Activated gamma-delta T cell treated with Interleukin-2 at 50 U/mL for 16 hours (primary cell): ENCODE results near the gene LOXHD1.

Experiments used
- DNase-seq: peaks from one replicate; pipeline ENCODE4 v3.0.0-alpha.2; 2020

LOXHD1 gene, protein sequence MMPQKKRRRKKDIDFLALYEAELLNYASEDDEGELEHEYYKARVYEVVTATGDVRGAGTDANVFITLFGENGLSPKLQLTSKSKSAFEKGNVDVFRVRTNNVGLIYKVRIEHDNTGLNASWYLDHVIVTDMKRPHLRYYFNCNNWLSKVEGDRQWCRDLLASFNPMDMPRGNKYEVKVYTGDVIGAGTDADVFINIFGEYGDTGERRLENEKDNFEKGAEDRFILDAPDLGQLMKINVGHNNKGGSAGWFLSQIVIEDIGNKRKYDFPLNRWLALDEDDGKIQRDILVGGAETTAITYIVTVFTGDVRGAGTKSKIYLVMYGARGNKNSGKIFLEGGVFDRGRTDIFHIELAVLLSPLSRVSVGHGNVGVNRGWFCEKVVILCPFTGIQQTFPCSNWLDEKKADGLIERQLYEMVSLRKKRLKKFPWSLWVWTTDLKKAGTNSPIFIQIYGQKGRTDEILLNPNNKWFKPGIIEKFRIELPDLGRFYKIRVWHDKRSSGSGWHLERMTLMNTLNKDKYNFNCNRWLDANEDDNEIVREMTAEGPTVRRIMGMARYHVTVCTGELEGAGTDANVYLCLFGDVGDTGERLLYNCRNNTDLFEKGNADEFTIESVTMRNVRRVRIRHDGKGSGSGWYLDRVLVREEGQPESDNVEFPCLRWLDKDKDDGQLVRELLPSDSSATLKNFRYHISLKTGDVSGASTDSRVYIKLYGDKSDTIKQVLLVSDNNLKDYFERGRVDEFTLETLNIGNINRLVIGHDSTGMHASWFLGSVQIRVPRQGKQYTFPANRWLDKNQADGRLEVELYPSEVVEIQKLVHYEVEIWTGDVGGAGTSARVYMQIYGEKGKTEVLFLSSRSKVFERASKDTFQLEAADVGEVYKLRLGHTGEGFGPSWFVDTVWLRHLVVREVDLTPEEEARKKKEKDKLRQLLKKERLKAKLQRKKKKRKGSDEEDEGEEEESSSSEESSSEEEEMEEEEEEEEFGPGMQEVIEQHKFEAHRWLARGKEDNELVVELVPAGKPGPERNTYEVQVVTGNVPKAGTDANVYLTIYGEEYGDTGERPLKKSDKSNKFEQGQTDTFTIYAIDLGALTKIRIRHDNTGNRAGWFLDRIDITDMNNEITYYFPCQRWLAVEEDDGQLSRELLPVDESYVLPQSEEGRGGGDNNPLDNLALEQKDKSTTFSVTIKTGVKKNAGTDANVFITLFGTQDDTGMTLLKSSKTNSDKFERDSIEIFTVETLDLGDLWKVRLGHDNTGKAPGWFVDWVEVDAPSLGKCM (N-terminal part only)

DNA sequence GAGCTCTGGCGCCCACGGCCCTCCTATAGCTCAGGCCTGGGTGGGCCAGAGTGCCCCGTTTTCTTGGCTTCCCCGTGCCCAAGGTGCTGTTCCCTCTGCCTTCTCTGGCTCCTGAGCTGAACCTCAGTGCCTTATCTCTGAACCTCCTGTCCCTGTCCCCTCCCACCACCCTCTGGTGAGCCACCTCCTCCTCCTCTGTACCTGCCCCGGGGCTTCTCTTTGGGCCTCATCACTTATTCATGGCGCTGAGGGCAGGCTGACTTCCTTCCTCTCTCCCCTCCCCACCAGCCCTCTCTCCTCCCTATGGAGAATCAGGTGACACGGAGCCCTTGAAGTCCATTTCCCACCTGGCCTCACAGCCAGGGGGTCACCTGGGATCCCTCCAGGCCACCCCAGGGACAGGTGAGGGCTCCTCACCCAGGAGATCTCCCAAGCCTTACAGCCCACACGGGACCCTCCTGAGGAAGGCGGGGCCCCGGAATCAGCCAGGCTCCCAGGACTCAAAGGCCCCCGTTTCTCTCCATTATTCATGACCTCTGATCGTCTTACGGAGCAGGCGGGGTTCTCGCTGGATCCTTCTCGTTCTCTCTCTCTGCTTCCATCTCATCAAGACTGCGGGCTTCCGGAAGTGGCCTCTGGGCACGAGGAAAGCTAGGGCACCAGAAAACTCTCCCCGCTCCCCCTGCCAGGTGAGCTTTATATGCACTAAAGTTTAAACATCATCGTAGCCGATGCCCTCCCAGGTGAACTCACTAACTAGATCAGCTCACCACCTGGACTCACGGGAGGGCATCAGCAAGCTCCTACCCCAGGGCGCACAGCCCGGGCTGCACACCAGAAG, at the start of gene LOXHD1:
LOXHD1 (minus strand) TSS at position 106 of the 841 bp plus-strand sequence. CDS start 187 bp downstream, outside the sequence.
- DNase-seq = no peak

DNA sequence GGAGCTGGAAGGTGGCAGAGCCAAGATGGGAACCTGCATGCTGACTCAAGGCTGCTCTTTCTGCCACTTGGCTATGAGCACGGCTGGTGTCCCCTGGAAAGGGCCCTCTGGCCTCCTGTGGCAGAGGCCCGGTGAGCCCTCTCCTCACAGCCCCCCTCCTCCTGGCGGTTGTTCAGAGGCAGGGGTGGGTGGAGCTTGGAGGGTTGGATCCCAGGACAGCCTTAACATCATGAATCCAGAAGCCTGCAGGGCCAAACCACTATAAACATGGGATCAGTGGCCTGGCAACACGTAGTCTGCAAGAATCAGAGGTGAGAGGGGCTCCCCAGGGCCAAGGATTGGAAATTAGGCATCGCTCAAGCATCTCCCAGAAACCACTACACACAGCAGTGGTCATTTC, 48.5 kb upstream of the LOXHD1 start:
- DNase-seq = no peak

DNA sequence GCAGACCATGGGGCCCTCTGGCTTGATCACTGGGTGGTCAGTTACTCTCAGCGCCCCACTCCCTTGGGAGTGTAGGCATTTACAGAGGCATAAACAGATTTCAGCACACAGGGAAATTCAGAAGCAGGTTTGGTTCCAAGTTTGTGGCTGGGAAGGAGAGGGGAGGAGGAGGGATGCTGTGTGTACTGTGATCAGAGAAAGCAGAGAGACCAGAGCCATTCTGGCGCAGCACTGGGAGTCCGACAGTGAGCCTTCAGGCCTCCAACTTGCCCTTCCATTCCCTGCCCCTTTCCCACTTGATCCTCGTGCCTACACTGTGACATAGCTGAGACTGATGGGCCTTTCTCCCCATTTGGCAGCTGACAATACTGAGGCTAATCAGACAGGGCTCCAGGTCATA, 47.8 kb upstream of the LOXHD1 start:
- no peak for DNase-seq

DNA sequence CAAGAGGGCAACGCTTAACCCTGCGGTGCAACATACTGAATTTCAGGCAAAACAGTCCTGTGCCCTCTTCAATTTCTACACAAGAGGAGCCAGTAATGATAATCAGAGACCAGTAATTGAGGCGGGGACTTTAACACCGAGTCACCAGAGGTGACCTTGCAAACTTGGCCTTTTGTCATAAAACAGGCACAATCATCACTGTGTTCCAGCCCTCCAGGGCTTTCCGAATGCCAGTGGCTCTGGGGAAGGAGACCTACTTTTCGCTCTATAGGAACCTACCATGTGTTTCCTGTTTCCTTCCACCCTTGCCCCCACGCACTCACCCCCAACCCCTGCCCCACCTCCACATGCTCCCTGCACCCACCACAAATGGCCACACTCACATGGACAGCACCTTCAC, 47.2 kb upstream of the LOXHD1 start:
- no peak for DNase-seq

DNA sequence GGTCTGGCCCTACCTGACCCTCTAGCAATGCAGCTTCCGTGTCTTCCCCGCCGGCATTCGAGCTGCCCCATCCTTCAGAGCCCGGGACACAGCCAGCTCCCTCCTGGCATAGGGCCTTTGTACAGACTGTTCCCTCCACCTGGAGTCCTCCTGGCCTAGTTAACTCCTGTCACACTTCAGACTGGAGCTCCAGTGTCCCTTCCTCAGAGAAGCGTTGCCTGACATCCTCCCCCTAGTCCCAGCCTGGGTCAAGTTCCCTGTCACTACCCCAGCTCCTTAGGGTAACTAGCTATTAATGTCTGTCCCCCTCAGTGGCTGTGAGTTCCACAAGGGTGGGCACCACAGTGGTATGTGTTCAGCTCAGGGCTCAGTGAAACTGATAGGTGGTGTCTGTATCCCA, 45.5 kb upstream of the LOXHD1 start:
- DNase-seq = no peak

DNA sequence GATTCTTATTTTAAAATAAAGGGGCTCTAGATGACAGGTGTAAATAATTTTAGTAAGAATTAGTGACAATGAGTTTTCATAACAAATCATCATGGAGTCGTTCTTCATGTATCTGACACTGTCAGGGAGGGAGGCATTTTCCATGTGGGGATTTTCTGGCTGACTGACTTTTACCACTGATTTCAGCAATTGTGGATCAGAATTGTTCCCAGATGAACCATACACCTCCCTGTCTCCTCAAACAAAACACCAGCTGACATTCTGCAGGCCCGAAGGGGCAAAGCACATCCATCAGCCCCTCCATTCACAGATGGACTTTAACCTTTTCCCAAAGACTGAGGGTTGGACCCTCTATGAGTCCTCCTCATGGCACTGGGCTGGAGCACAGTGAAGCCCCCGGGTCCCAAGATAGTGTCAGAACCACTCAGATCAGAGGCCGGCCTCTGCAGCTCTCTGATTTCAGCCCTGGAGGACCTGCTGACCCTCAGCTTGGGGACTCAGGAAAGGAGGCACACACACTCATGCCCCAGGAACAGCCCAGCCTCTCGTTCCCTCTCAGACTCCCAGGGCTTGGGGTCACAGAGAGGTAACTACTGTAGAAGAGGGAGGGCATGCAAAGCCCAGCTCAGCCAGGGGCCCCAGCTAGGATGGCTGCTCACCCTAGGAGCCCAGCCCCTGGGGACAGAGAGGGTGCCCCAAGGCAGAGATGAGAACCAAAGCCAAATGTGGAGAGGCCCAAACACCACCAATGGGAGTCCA, 43.2 kb upstream of the LOXHD1 start:
- DNase-seq = no peak

DNA sequence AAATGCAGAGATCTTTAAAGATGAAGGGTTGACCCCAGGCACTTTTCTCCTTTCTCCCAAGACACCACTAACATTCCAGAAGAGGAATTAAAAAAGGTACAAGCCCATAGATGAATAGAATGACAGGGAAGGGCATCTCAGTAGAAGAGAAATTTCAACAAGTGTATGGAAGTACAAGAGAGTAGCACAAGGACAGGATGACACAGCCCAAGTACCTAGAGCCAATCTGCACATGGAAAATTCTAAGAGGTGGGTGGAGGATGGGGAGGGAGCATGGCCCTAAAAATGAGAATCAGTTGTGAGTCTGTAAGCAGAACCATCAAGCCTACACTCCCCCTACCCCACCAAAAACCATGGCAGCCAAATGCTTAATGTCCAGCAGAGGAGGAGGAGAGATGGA, 39.7 kb upstream of the LOXHD1 start:
- DNase-seq = no peak

DNA sequence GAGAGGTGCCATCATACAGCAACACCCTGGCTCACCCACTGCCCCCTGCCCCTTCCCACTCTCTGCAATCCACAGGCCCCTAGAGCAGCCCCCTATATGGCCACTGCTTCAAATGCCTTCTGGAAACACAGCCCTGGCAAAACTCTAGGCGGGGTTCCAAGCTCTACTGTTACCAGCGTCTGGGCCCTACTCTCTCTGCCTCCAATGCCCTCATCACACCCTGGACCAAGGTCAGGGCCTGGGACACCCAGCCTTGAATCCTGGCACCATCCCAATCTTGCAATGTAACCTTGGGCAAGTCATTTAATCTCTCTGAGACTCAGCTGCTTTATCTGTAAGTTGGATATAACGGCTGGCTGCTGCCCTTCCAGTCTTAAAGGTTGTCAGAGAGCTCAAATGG, 39.2 kb upstream of the LOXHD1 start:
- DNase-seq = no peak

DNA sequence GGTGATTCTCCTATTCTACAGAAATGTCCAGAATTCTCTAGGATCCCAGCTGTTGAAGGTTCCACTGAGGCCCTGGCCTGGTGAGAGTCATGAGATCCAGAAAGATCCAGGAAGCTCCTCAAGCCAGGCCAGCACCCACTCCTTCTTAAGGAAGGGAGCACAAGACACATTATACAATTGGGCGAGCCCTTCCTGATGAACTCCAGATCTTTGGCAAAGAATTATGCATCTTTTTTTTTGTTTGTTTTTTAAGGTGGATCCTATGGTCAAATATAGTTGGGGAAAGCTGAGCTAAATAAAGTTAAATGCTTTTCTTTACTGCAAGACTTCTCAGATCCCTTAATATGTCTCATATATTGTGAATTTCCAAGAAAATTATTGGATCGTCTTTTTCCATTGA, 37.0 kb upstream of the LOXHD1 start:
- no peak for DNase-seq

DNA sequence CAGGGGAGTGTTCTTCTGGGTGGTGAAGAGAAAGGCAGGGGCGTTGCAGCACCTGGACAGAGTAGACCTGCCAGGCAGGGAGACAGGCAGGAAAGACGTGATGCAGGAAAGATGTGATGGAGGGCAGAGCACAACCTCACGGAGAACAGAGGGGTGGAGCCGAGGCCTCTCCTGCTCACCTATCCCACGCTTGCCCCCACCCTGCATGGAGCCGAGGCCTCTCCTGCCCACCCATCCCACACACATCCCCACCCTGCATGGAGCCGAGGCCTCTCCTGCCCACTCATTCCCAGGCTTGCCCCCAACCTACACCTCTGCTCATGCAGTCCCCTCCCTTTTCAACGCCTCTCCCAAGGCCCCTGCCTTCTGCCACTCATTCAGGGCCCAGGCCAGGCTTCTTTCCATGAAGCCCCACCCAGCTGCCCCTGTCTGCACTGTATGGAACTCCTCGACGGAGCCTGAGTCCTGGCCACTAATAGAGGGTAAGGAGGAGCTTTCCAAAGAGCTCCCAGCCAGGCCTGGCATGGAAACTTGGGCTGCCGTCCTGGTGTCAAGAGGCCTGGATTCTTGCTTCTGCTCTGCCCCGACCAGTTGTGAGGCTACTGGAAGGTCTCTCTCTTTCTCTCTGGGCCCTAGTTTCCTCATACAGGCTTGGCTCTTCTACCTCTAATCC, 32.0 kb upstream of the LOXHD1 start:
- no peak for DNase-seq

DNA sequence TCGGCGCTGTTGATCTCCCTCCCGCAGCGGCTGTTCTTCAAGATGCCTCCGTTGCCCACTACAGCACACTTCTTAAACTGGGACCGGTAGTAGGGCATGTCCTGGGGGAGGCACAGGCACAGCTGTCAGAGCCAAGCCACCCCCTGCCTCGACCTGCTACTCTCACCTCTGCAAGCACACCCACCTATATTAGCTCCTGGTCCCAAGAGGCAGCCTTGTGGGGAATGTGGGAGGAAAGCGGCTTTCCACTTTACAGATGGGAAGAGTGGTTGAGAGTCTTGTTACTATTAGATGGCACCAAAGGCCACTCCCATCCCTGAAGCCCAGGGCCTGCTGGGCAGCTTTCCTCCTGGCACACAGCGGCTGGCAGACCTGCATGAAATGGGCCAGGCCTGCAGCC, 29.2 kb upstream of the LOXHD1 start:
- no peak for DNase-seq

DNA sequence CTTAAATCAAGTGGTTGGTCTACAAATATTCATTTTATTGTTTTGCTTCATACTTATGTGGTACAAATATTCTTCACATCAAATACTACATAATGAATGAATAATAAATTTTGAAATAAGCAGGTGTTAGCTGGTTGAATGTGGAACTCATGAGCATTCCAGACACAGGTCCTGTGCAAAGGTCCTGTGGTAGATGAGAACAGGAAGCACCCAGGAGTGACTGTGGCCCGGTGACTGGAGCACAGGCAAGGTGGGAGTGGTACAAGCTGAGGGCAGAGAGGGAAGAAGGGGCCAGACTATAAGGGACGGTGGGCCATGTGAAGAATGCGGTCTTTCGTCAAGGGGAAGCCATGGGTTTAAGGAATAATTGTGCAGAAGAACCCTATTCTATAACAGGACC, 26.2 kb upstream of the LOXHD1 start:
- no peak for DNase-seq

DNA sequence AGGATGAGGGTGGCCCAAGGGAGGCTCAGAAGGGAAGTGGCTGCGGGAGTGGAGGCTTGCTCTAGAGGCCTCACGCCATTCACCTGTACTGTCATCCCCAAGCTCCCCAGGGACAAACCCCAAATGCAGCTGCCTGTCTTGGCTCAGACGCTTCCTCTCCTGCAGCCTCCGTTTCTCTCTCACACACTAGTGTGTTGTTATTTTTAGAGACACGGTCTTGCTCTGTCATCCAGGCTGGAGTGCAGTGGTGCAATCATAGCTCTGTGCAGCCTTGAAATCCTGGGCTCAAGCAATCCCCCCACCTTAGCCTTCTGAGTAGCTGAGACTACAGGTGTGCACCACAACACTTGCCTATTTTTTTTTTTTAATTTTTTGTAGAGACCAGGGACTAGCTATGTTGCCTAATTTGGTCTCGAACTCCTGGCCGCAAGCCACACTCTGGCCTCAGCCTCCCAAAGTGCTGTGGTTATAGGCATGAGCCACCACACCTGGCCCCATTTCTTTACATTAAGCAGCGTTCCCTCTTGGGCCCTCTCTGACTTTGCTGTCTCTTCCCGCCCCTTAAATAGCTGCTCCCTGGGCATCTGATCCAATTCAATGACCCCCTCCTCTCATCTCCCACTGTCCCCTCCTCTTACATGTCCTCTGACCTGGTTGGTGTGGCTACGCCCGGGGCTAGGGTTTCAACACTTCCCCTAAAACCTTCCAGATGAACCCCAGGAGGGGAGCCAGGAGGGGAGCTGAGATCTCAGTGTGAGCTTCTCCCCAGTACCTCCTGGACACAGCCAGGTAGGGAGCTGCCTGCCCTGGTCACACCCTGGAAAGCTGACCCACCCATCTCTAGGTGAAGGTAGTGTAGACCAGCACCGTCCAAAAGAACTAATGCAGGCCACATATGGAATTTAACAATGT, 24.0 kb upstream of the LOXHD1 start:
- no peak for DNase-seq

DNA sequence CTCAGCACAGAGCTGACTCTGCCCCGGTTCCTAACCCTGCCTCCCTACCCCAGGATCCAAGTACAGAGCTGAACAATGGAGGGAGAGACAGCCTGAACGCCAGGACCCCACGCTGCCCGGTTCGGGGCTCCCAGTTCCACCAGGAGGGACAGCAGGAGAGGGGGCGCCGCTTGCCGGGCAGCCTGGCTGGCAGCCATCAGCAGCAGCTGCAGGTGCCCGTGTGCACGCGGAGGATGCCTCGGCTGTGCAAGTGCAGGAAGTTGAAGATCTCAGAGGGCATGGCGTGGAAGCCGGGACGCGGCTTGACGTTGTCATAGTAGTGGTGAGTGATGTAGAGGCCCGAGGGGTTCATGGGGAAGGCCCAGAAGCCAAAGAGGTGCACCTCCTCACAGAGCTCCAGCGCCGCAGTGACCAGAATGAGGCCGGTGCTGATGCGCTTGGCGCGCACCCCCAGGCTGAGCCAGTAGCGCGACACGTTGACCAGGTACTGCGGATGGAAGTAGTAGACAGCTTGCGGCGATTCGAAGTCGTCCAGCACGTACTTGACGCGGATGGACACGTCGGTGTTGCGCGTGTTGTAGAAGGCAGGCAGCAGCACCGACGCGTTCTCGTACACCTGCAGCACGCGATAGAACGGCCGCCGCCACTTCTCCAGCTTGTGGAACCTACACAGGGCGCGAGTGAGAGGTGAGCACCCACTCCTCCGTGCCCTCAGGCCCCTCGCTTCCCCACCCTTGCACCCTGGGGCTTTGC, 23.0 kb upstream of the LOXHD1 start:
- DNase-seq = no peak

DNA sequence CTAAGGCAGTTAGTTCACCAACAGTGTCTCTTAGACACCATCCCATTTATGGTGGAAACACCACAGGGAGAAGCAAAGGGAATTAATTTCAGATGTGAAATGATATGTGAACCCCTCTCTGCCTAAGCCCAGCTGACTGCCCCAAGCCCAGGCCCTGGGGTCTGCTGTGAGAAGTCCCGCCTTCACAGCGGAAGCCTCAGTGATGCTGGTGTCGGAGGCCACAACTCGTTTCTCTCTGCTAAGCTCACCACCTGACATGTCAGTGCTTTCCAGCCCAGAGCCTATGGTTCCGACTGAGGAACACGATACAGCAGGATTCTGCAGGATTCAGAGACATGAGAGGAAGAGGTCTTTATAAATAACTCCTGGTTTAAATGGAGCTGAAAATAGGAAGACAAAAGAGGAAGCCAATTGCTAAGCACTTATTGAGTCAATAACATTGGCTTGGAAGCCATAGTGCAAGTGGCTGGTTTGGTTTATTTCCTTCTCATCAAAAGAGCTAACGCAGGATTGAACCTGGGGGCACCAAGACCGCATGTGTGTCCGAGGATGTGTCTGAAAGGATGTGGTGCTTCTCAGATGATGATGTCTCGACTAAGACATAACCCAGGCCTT, 21.9 kb upstream of the LOXHD1 start:
- DNase-seq = no peak

DNA sequence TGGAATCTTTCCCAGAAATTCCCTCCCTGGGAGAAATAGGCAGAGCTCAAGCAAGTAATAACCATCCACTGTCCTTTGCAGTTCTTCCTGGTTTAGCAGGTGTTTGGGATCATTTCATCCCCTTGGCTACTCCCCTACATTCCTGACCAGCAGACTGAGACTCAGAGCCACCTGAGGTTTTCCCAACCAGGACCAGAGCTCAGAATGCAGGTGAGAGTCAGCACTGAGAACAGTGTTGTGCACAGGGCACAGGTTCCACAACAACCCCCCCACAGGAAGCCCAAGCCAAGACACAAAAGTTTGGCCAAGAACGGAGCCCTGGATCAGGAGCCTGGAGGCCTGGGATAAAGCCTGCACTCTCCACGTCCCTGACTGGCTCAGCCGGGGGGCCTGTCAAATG, 21.0 kb upstream of the LOXHD1 start:
- no peak for DNase-seq

DNA sequence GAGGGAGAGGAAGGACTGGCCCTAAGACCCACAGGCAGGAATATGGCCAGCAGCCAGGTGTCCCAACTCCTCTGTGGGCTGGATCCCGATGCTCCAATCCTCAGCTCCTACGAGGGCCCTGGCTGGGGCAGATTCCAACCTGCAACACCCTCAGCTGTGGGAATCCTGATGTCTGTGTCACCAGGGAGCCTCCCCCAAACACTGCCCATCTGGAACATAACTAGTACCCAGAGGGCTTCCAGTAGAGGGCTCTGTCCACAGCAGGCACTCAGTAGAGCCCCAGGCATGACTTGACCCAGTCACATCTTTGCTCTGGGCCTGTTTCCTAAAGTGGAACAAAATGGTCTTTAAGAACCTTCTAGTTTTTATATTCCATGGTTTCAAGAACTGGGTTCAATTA, 20.6 kb upstream of the LOXHD1 start:
- DNase-seq = no peak

DNA sequence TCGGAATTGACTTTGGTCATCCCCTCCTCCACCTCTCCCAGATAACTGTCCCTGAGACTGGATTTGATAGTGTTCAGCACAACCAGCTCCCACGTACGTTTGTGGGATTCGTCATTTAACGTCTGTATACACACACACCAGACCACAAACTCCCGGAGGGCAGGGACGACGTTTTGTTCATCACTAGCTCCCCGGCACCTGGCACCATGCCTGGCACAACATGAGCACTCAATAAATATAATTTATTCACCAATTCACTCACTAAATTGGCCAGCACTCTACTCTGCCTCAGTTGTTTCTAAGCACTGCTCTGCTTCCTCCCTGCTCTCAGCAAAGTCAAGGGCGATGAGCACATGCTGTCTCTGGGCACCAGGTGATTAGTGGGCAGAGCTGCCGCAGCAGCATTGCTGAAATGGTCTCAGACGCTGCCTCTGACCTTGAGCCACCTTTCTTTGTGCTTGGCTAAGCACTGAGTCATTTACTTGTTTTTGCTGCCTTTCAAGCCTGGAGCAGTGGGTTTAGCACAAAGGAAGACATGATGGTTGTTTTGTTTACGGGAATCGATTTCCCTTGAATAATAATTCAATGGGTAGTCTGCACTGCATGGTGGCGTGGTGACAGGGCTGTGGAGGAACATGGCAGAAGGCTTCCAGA, 19.3 kb upstream of the LOXHD1 start:
- no peak for DNase-seq
